Transverse colon (tissue), 4 donors: ENCODE data around the gene PRR4. TPM values are rescaled to one million over a fixed set of nuclear protein-coding genes. Genes with fewer than 3 reads are reported as not detected.

Experiments used
- DNase-seq: peaks from one replicate; pipeline ENCODE4 v3.0.0-alpha.2; 2019
- H3K27ac ChIP-seq, 4 donors: fragments of 200-600 bp; sonication (generic); 2 replicates each; pipeline ENCODE4 v1.5.1; 2016 to 2018; ENCODE audit warnings: inconsistent platforms in 4 of 4
- H3K27me3 ChIP-seq: fragments of 200-600 bp; sonication (generic); 2 replicates; pipeline ENCODE4 v1.5.1; 2017; ENCODE audit warnings: inconsistent platforms
- H3K36me3 ChIP-seq, 4 donors: fragments of 200-600 bp; sonication (generic); 2 replicates each; pipeline ENCODE4 v1.5.1; 2017 to 2019; ENCODE audit warnings: inconsistent platforms in 4 of 4
- H3K4me1 ChIP-seq, 4 donors: fragments of 200-600 bp; sonication (generic); 2 replicates each; pipeline ENCODE4 v1.5.1; 2017 to 2020; ENCODE audit warnings: inconsistent platforms in 4 of 4
- H3K4me3 ChIP-seq, 4 donors: fragments of 200-600 bp; sonication (generic); 1 replicate in 1 of 4; 2 replicates in 3 of 4; pipeline versions ENCODE4 v1.5.1 to v1.6.1; 2017 to 2019; ENCODE audit warnings: inconsistent platforms in 4 of 4
- H3K9me3 ChIP-seq, 2 donors: fragments of 200-600 bp; sonication (generic); 2 replicates each; pipeline ENCODE4 v1.5.1; 2017 to 2019; ENCODE audit warnings: inconsistent platforms in 2 of 2
- CTCF ChIP-seq, 5 experiments: fragments of 200-600 bp in 3 of 5; fragments of 450-650 bp in 2 of 5; sonication (generic) in 3 of 5; IDR thresholded peaks; 1 replicate in 2 of 5; 2 replicates in 3 of 5; pipeline ENCODE4 v1.5.1; 2016 to 2017; ENCODE audit warnings: antibody characterized with exemption in 5 of 5, inconsistent platforms in 3 of 5, mild to moderate bottlenecking in 2 of 5, moderate library complexity in 1 of 5
- EP300 ChIP-seq: sonication (generic); formaldehyde crosslinking; IDR thresholded peaks from one replicate; pipeline ENCODE4 v1.6.1; 2017; ENCODE audit warnings: antibody characterized with exemption, low read depth
- POLR2A ChIP-seq: fragments of 450-650 bp; IDR thresholded peaks from one replicate; pipeline ENCODE4 v1.6.1; 2016; ENCODE audit warnings: antibody characterized with exemption, mild to moderate bottlenecking, moderate library complexity
- POLR2AphosphoS5 ChIP-seq, 3 donors: sonication (generic); formaldehyde crosslinking; IDR thresholded peaks; one replicate each; pipeline ENCODE4 v1.6.1; 2016; ENCODE audit warnings: antibody characterized with exemption in 3 of 3
- WGBS, 2 donors: methylation state at CpG; one replicate each; pipeline ENCODE4 v1.1.5; 2018; ENCODE audit warnings: low coverage in 1 of 2; 5-methylcytosine and 5-hydroxymethylcytosine counted together
- in situ Hi-C, 4 donors: fragments of 200-750 bp; cut with MboI; loops; one replicate each; pipeline versions ENCODE4 v1.15.0 to v1.15.1; 2017; ENCODE audit warnings: low sequenced_read_pairs in 3 of 4, low pct_ligation_motif_present in 1 of 4, low pct_unique_long_range_greater_than_20kb in 1 of 4
- intact Hi-C: fragments of 100-400 bp; cut with DNase I; formaldehyde crosslinking; loops from one replicate; pipeline ENCODE4 v1.15.1; 2023; ENCODE audit warnings: low total_unique reads
- total RNA-seq, 4 donors: library from RNA; depleted of rRNA; stranded (reverse); fragments of >200 nt; gene quantifications; one replicate each; pipeline ENCODE4 v1.1.0, GENCODE V29; 2016

PRR4 gene
- 1 to 10 TPM in 2 of 4 donors, not detected in 2; 1.1 to 2.6 TPM for total RNA-seq

DNA sequence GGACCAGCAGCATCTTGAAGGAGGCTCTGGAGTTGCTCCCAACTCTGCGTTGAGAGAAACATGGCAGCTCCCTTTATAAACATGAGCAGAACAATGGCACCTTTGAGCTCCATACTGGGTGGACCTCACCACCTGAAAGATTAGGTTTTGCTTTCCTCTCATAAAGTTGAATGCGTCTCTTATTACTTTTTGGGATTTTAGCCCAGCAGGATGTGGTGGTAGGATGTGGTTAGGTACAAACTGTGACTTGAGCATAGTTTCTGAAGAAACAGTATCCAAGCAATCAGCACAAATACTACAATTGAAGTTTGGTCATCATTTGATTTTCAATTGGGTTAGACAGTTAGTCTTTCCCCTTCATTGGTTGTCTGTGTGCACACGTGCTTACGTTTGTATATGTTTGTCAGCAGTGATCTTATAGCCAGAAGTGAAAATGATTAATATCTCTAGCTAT, at the start of gene PRR4:
TSS of gene PRR4 (minus strand) at position 51 of the 454 bp plus-strand sequence. CDS start at position 13, 38 bp downstream.
- H3K4me3 ChIP-seq, result no peak within 1 kb of the TSS
- no peaks in the 10 kb centered on the region for H3K27me3 ChIP-seq
- no peaks in the 10 kb centered on the region for H3K36me3 ChIP-seq
- no peaks in the 10 kb centered on the region for H3K4me1 ChIP-seq
- no peaks in the 10 kb centered on the region for H3K9me3 ChIP-seq
- no peak within 1 kb of the TSS for H3K27ac ChIP-seq
- DNase-seq, result no peak
- 85 to 96% methylated on average over 4 of the region's 4 CpGs for WGBS, 2 donors
- in situ Hi-C loops (no loop called here), intact Hi-C loops (no loop called here)
- no peak for TF ChIP-seq POLR2A
- no peak for TF ChIP-seq POLR2AphosphoS5 (IDR thresholded peaks at IDR 0.05)
- no peak for TF ChIP-seq EP300
- no peak for TF ChIP-seq CTCF (IDR thresholded peaks at IDR 0.05)

DNA sequence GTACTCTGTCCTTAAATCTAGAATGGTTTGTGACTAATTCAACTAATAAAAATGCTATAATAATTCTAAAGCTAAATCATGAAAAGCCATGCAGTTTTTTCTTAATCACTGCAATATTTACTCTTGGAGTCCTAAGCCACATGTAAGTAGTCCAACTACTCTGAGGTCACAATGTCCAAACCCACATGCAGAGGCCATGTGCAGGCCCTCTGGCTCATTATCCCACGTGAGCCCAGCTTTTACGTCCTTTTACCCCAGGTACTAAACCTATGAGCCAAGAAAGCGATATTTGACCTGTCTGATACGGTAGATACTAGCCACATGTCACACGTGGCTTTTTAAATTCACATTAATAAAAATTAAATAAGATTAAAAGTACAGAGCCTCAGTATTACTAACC, 47.6 kb upstream of the PRR4 start:
- TF ChIP-seq POLR2AphosphoS5 (IDR thresholded peaks at IDR 0.05) (no peak), EP300 (no peak), CTCF (IDR thresholded peaks at IDR 0.05) (no peak), POLR2A (no peak)
- in situ Hi-C loops (no loop called here), intact Hi-C loops (no loop called here)
- H3K36me3 ChIP-seq, result no peaks in the 10 kb centered on the region
- 95 to 97% methylated on average over 5 of the region's 5 CpGs for WGBS, 2 donors
- no peak overlapping the region for H3K27ac ChIP-seq
- H3K4me1 ChIP-seq, result peaks cover 0 to 8% (median 5%) of the 10 kb centered on the region in 4 donors
- H3K27me3 ChIP-seq, result no peaks in the 10 kb centered on the region
- DNase-seq, result no peak
- H3K4me3 ChIP-seq, result no peak overlapping the region
- H3K9me3 ChIP-seq, result no peaks in the 10 kb centered on the region

DNA sequence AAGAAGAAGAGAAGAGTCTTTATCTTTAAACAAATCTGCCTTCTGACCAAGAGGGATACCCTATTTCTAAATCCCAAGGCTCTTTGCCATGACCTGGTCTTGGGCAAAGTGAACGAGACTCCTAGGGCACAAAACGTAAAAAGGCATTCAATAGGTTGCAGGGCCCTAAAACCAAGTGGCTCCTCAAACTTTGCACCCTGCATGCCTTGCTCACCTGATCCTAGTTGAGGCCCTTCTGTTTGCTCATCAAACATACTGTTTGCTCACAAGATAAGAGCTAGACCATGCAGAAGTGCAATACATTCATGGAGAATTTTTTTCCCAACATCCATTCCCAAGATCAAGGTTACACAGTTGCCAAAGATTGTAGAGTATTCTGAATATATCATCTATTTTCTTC, 42.7 kb upstream of the PRR4 start:
- no peak overlapping the region for H3K4me3 ChIP-seq
- no peaks in the 10 kb centered on the region for H3K27me3 ChIP-seq
- in situ Hi-C loops, result no loop called here
- intact Hi-C loops, result no loop called here
- no peaks in the 10 kb centered on the region for H3K9me3 ChIP-seq
- H3K27ac ChIP-seq, result no peak overlapping the region
- WGBS, 2 donors, result 50 to 58% methylated on average over 2 of the region's 2 CpGs
- peak; percentile 10 for DNase-seq
- TF ChIP-seq POLR2AphosphoS5 (IDR thresholded peaks at IDR 0.05), result no peak
- no peak for TF ChIP-seq CTCF (IDR thresholded peaks at IDR 0.05)
- no peak for TF ChIP-seq EP300
- TF ChIP-seq POLR2A, result no peak
- no peaks in the 10 kb centered on the region for H3K36me3 ChIP-seq
- H3K4me1 ChIP-seq, result peaks cover 0 to 10% (median 6%) of the 10 kb centered on the region in 4 donors

DNA sequence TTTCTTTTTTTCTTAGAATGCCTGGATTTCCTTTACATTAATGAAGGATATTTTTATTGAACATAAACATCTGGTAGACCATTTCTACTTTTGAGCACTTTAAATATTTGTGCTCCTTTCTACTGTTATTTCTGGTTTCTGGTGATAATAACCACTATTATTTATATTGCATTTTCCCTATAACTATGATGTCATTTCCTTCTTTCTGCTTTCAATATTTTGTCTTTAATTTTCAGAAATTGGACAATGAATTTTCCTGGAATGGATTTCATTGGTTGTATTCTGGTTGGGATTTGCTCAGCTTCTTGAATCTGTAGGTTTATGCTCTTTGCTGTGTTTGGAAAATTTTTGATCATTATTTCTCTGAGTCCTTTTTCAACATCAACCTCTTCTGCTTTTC, 40.0 kb upstream of the PRR4 start:
- H3K4me3 ChIP-seq, result no peak overlapping the region
- H3K36me3 ChIP-seq, result no peaks in the 10 kb centered on the region
- H3K9me3 ChIP-seq, result no peaks in the 10 kb centered on the region
- intact Hi-C loops (loop anchor here (10.0 kb wide), 1 partner anchor 1734 kb away; no protein-coding TSS in a partner anchor), in situ Hi-C loops (no loop called here)
- H3K27me3 ChIP-seq, result no peaks in the 10 kb centered on the region
- H3K27ac ChIP-seq, result no peak overlapping the region
- TF ChIP-seq CTCF (IDR thresholded peaks at IDR 0.05) (no peak), EP300 (no peak), POLR2A (no peak), POLR2AphosphoS5 (IDR thresholded peaks at IDR 0.05) (no peak)
- peaks cover 0 to 10% (median 6%) of the 10 kb centered on the region in 4 donors for H3K4me1 ChIP-seq
- no peak for DNase-seq
